IPS-15b (cell line): ENCODE data around the gene PLEKHG5.

ENCODE experiments used
- H3K27me3 ChIP-seq: one replicate; pipeline ENCODE4 v1.6.1; 2013; ENCODE audit warnings: low read length; ENCODE audit not compliant: control insufficient read depth, insufficient read depth
- H3K36me3 ChIP-seq: one replicate; pipeline ENCODE4 v1.6.1; 2013; ENCODE audit warnings: low read length; ENCODE audit not compliant: control insufficient read depth, insufficient read depth
- H3K4me1 ChIP-seq: one replicate; pipeline ENCODE4 v1.6.1; 2013; ENCODE audit warnings: mild to moderate bottlenecking, low read length; ENCODE audit not compliant: control insufficient read depth, insufficient read depth
- H3K4me3 ChIP-seq: one replicate; pipeline ENCODE4 v1.5.1; 2013; ENCODE audit warnings: low read depth, low read length
- H3K9ac ChIP-seq: one replicate; pipeline ENCODE4 v1.6.1; 2013; ENCODE audit warnings: low read depth, mild to moderate bottlenecking, low read length
- H3K9me3 ChIP-seq: one replicate; pipeline ENCODE4 v1.6.1; 2013; ENCODE audit warnings: mild to moderate bottlenecking, low read length; ENCODE audit not compliant: control insufficient read depth, insufficient read depth

The PLEKHG5 gene

DNA sequence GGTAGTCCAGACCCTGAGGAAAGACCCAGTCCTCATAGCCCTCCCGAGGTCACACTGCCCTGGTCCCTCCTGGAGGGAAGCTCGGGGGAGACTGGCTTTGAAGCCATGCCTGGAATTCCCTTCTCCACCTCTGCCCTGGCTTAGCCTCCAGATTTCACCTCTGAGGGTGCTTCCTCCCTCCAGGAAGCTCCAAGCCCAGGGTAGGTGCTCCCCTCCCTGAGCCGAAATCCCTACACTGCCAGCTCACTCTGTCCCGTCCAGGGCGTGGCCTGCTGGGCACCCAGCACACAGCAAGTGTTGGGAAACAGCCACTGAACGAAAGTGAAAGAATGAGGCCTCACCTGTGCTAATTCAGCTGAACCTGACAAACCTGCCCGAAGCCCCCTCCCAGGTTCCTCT, 19.5 kb downstream of the PLEKHG5 start:
- Histone ChIP-seq H3K9ac (no peak overlapping the region), H3K4me3 (peak overlapping the region; percentile 13)

DNA sequence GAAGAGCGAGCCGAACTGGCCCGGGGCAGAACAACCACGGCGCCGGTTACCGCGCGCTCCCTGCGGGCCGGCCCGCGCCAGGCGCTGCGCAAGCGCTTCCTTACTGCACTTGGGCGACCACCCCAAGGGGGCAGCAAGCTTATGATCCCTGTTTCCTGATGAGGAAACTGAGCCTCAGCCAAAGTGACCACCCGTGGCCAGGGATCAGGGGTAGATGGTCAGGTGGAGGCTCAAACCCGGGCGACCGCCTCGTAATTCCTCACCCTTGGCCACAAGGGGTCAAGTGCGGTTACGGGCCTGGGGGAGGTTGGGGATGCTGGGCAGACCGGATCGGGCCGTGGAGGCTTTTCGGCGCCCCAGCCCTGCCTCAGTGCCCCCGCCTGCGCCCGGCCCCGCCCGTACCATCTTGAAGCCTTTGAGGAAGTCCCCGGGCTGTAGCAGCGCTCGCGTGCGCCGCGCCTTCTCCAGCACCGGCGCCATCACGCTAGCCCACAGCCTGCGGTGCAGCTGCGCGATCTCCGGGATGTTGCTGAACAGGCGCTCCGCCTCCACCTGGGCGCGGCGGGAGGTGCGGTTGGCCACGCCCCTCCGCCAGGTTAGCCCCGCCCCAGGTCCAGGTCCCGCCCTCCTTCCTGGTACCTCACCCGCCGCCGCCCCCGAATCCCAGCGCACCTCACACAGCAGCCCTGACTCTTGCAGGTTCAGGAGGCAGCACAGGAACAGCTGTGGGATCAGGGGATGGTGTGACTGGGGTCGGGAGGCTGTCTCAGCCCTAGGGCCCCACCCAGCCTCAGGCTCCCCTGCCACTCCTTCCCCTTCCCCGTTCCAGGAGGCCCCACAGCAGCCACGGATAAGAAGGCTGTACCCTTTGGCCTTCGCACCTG, 20.1 kb downstream of the PLEKHG5 start:
- peaks cover 11% of the 10 kb centered on the region for H3K4me1 ChIP-seq
- H3K27me3 ChIP-seq = no peaks in the 10 kb centered on the region
- no peaks in the 10 kb centered on the region for H3K9me3 ChIP-seq
- H3K36me3 ChIP-seq = peaks cover 50% of the 10 kb centered on the region
- peak overlapping the region; percentile 67 for H3K4me3 ChIP-seq
- no peak overlapping the region for H3K9ac ChIP-seq

More for the DNA sequence above, 19.5 kb downstream of the PLEKHG5 start:
- Histone ChIP-seq H3K27me3 (no peaks in the 10 kb centered on the region), H3K4me1 (peaks cover 11% of the 10 kb centered on the region), H3K9me3 (no peaks in the 10 kb centered on the region), H3K36me3 (peaks cover 50% of the 10 kb centered on the region)

GRCh38 chr1:6470132-6471085, 21.1 kb downstream of the PLEKHG5 start:
- H3K9ac ChIP-seq = no peak overlapping the region
- peaks cover 11% of the 10 kb centered on the region for H3K4me1 ChIP-seq
- no peaks in the 10 kb centered on the region for H3K27me3 ChIP-seq
- peak overlapping the region; percentile 67 for H3K4me3 ChIP-seq
- peaks cover 47% of the 10 kb centered on the region for H3K36me3 ChIP-seq
- no peaks in the 10 kb centered on the region for H3K9me3 ChIP-seq

DNA sequence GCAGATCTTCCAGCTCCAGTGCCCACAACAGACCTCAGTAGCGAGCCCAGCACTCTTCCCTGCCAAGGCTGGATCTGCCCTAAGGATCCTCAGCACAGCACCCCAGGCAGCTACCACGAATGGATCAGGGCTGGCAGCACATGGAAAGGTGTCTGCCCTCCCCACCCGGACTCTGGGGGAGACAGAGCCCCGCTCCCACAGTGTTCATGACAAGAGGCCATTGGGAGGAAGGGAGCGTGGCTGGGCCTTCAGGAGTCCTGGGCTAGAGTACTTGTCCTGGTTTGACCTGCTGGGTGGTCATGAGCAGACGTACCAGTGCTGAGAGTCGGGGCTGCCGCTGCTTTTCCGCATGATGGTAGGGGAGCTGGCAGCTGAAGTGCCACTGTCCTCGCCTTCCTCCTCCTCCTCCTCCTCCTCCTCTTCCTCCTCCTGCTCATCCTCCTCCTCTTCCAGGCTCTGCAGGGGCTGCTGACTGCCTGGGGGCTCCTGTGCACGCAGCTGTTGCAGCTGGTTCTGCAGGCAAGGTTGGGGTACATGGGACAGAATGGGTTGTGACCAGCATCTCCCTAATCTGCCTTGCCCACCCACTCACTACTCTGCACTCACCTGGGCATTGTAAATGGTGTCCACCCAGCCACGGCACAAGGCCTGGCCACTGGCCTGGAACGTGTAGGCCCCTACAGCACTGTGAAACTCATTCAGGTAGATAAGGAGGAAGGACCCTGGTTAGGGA, 22.6 kb downstream of the PLEKHG5 start:
- no peaks in the 10 kb centered on the region for H3K27me3 ChIP-seq
- peaks cover 47% of the 10 kb centered on the region for H3K36me3 ChIP-seq
- no peak overlapping the region for H3K4me3 ChIP-seq
- H3K9ac ChIP-seq = no peak overlapping the region
- no peaks in the 10 kb centered on the region for H3K9me3 ChIP-seq
- H3K4me1 ChIP-seq = peaks cover 12% of the 10 kb centered on the region

GRCh38 chr1:6467744-6468688, 23.5 kb downstream of the PLEKHG5 start:
- no peaks in the 10 kb centered on the region for H3K27me3 ChIP-seq
- H3K4me3 ChIP-seq = no peak overlapping the region
- peaks cover 47% of the 10 kb centered on the region for H3K36me3 ChIP-seq
- H3K9me3 ChIP-seq = no peaks in the 10 kb centered on the region
- H3K4me1 ChIP-seq = peaks cover 10% of the 10 kb centered on the region
- no peak overlapping the region for H3K9ac ChIP-seq

- Histone ChIP-seq H3K9me3 (no peaks in the 10 kb centered on the region), H3K27me3 (no peaks in the 10 kb centered on the region), H3K4me3 (no peak overlapping the region), H3K4me1 (peaks cover 10% of the 10 kb centered on the region), H3K9ac (no peak overlapping the region), H3K36me3 (peaks cover 44% of the 10 kb centered on the region)
Observed at GRCh38 chr1:6467224-6467623, 24.2 kb downstream of the PLEKHG5 start.

DNA sequence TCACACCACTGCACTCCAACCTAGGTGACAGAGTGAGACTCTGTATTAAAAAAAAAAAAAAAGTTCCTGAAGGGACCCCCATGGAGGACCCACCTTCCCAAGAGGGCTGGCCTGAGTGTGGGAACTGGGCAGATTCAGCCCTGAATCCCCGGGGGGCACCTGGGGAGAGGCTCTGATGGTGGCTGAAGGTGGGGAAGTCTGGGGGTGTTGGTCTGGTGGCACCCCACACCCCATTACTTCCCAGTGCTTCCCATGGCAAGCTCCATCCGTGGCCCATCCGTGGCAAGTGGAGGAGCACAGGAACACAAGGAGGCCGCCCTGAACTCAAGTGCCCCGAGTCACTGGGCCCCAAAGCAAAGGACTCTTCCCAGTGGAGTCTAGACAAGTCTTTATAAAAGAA, 24.7 kb downstream of the PLEKHG5 start:
- H3K4me3 ChIP-seq = no peak overlapping the region
- H3K4me1 ChIP-seq = peaks cover 5% of the 10 kb centered on the region
- no peaks in the 10 kb centered on the region for H3K9me3 ChIP-seq
- no peaks in the 10 kb centered on the region for H3K27me3 ChIP-seq
- H3K36me3 ChIP-seq = peaks cover 41% of the 10 kb centered on the region
- no peak overlapping the region for H3K9ac ChIP-seq

DNA sequence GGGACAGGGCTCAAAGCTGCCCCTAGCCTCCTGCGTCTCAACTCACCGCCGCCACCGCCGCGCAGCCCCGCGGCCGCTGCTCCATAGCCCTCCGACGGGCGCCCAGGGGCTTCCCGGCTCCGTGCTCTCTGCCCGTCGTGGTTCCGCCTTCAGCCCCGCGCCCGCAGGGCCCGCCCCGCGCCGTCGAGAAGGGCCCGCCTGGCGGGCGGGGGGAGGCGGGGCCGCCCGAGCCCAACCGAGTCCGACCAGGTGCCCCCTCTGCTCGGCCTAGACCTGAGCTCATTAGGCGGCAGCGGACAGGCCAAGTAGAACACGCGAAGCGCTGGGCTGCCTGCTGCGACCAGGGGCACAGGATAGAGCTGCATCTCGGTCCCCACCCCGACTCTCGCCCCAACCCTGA, 25.4 kb downstream of the PLEKHG5 start, which contains the start of gene TNFRSF25:
Gene TNFRSF25 (minus strand): TSS at position 151 of the 400 bp plus-strand sequence. CDS start 66 bp downstream, at position 85.
- Histone ChIP-seq H3K9ac (no peak within 1 kb of the TSS), H3K4me3 (peak within 1 kb of the TSS; percentile 37), H3K9me3 (no peaks in the 10 kb centered on the region), H3K27me3 (no peaks in the 10 kb centered on the region), H3K4me1 (peaks cover 4% of the 10 kb centered on the region), H3K36me3 (peaks cover 45% of the 10 kb centered on the region)

DNA sequence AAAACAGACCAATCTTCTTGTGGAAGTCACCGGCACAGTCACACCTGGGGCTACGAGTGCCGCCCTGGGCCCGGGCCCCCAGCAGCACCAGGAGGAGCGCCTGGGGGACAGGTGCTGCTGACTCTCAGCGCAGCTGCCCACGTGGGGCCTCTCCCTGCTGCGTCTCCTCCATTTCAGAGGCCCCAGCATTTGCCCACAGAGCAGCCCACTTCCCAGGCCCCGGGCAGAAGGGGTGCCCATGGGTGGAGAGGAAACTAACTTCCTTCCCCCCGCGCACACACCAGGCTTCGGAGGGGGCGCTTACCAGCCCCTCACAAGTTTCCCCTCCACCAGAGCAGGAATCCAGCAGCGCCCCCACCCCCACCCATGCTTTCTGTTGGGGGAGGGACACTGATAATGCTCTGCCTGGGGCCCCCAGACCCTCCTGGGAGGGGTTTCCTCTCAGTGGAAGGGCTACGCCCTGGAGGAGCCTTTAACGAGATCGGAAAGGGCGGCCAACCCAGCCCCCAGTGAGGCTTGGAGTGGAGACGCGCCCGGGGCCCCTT, 25.9 kb downstream of the PLEKHG5 start:
- peaks cover 4% of the 10 kb centered on the region for H3K4me1 ChIP-seq
- peaks cover 41% of the 10 kb centered on the region for H3K36me3 ChIP-seq
- H3K27me3 ChIP-seq = no peaks in the 10 kb centered on the region
- H3K9ac ChIP-seq = no peak overlapping the region
- H3K4me3 ChIP-seq = peak overlapping the region; percentile 28
- H3K9me3 ChIP-seq = no peaks in the 10 kb centered on the region

DNA sequence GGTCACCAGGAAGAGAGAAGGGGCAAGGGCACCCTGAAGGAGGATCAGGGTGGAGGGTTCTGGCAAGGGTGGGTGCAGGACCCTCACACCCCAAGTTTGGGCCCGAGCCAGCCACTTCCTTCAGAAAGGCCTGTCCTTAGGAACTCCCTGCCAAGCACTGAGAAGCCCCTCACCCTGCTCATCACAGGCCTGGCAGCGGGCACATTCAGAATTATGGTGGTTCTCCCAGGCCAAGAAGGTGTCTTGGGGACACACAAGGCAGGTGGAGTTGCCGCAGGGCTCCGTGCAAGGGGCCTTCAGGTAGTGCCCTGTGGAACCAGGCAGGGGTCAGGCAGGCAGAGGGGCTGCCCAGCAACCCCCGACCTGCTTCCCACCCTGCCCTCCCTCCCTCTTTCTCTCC, 26.6 kb downstream of the PLEKHG5 start:
- peaks cover 35% of the 10 kb centered on the region for H3K36me3 ChIP-seq
- peaks cover 4% of the 10 kb centered on the region for H3K4me1 ChIP-seq
- H3K27me3 ChIP-seq = no peaks in the 10 kb centered on the region
- no peak overlapping the region for H3K9ac ChIP-seq
- no peaks in the 10 kb centered on the region for H3K9me3 ChIP-seq
- no peak overlapping the region for H3K4me3 ChIP-seq
